Duodenal mucosa (tissue), 2 donors: ENCODE results near the gene AFF3.
"Not testable (repeated sequence)": the region's sequence is repeated elsewhere in the genome, so short reads cannot be mapped to it uniquely, and the experiment has no call there.

Experiments
- H3K27ac ChIP-seq: one replicate; pipeline ENCODE4 v1.7.0; 2013; ENCODE audit warnings: low read depth, low read length
- H3K27me3 ChIP-seq, 2 donors: one replicate each; pipeline ENCODE4 v1.7.0; 2013; ENCODE audit warnings: low read length in 2 of 2, control low read depth in 1 of 2; ENCODE audit not compliant: insufficient read depth in 2 of 2, control insufficient read depth in 1 of 2
- H3K36me3 ChIP-seq, 2 donors: one replicate each; pipeline ENCODE4 v1.7.0; 2013; ENCODE audit warnings: low read length in 2 of 2, control low read depth in 1 of 2; ENCODE audit not compliant: insufficient read depth in 2 of 2, control insufficient read depth in 1 of 2
- H3K4me1 ChIP-seq, 2 donors: one replicate each; pipeline ENCODE4 v1.7.0; 2013; ENCODE audit warnings: low read length in 2 of 2, control low read depth in 1 of 2; ENCODE audit not compliant: insufficient read depth in 2 of 2, control insufficient read depth in 1 of 2
- H3K4me3 ChIP-seq, 2 donors: one replicate each; pipeline ENCODE4 v1.7.0; 2013; ENCODE audit warnings: low read length in 2 of 2, low read depth in 1 of 2
- H3K9ac ChIP-seq, 2 donors: one replicate each; pipeline ENCODE4 v1.7.0; 2013; ENCODE audit warnings: low read length in 2 of 2, low read depth in 1 of 2
- H3K9me3 ChIP-seq, 2 donors: one replicate each; pipeline ENCODE4 v1.7.0; 2013; ENCODE audit warnings: low read length in 2 of 2, control low read depth in 1 of 2; ENCODE audit not compliant: control insufficient read depth in 1 of 2

The AFF3 gene

GRCh38 chr2:99756059-99756458 is 386.3 kb downstream of the AFF3 start:
- no peaks in the 10 kb centered on the region for H3K36me3 ChIP-seq
- H3K4me1 ChIP-seq, result no peaks in the 10 kb centered on the region
- no peak overlapping the region for H3K4me3 ChIP-seq
- H3K9ac ChIP-seq, result no peak overlapping the region
- no peak overlapping the region for H3K27ac ChIP-seq
- H3K9me3 ChIP-seq, result no peaks in the 10 kb centered on the region
- H3K27me3 ChIP-seq, result no peaks in the 10 kb centered on the region

GRCh38 chr2:99754210-99754609 is 388.2 kb downstream of the AFF3 start:
- Histone ChIP-seq H3K36me3 (no peaks in the 10 kb centered on the region), H3K27me3 (no peaks in the 10 kb centered on the region), H3K4me1 (no peaks in the 10 kb centered on the region), H3K4me3 (no peak overlapping the region), H3K9me3 (no peaks in the 10 kb centered on the region), H3K27ac (no peak overlapping the region), H3K9ac (no peak overlapping the region)

GRCh38 chr2:99753505-99753904 is 388.9 kb downstream of the AFF3 start:
- Histone ChIP-seq H3K4me3 (no peak overlapping the region), H3K36me3 (no peaks in the 10 kb centered on the region)

GRCh38 chr2:99748344-99748743 is 394.0 kb downstream of the AFF3 start:
- no peak overlapping the region for H3K9ac ChIP-seq
- H3K4me1 ChIP-seq, result no peaks in the 10 kb centered on the region
- no peak overlapping the region for H3K4me3 ChIP-seq
- H3K27ac ChIP-seq, result no peak overlapping the region
- no peaks in the 10 kb centered on the region for H3K27me3 ChIP-seq
- H3K9me3 ChIP-seq, result no peaks in the 10 kb centered on the region
- H3K36me3 ChIP-seq, result no peaks in the 10 kb centered on the region

More at GRCh38 chr2:99753505-99753904, 388.9 kb downstream of the AFF3 start:
- no peak overlapping the region for H3K27ac ChIP-seq
- H3K9ac ChIP-seq, result no peak overlapping the region
- no peaks in the 10 kb centered on the region for H3K9me3 ChIP-seq
- H3K4me1 ChIP-seq, result no peaks in the 10 kb centered on the region
- no peaks in the 10 kb centered on the region for H3K27me3 ChIP-seq

- no peaks in the 10 kb centered on the region for H3K36me3 ChIP-seq
- no peak overlapping the region for H3K9ac ChIP-seq
These were observed 394.5 kb downstream of the AFF3 start for GRCh38 chr2:99747842-99748241.

GRCh38 chr2:99743146-99743545 is 399.2 kb downstream of the AFF3 start:
- H3K36me3 ChIP-seq, result no peaks in the 10 kb centered on the region
- no peaks in the 10 kb centered on the region for H3K9me3 ChIP-seq
- H3K4me3 ChIP-seq, result no peak overlapping the region
- H3K9ac ChIP-seq, result no peak overlapping the region
- H3K27ac ChIP-seq, result no peak overlapping the region
- no peaks in the 10 kb centered on the region for H3K4me1 ChIP-seq
- no peaks in the 10 kb centered on the region for H3K27me3 ChIP-seq

More at GRCh38 chr2:99747842-99748241, 394.5 kb downstream of the AFF3 start:
- Histone ChIP-seq H3K4me1 (no peaks in the 10 kb centered on the region), H3K27me3 (no peaks in the 10 kb centered on the region), H3K9me3 (no peaks in the 10 kb centered on the region), H3K27ac (no peak overlapping the region), H3K4me3 (no peak overlapping the region)

- Histone ChIP-seq H3K27ac (no peak overlapping the region), H3K9ac (no peak overlapping the region), H3K4me1 (no peaks in the 10 kb centered on the region), H3K4me3 (no peak overlapping the region), H3K27me3 (no peaks in the 10 kb centered on the region), H3K9me3 (no peaks in the 10 kb centered on the region), H3K36me3 (no peaks in the 10 kb centered on the region)
These were observed 404.9 kb downstream of the AFF3 start for GRCh38 chr2:99737537-99737936.

- H3K27me3 ChIP-seq, result no peaks in the 10 kb centered on the region
- no peaks in the 10 kb centered on the region for H3K4me1 ChIP-seq
- no peak overlapping the region for H3K9ac ChIP-seq
- H3K36me3 ChIP-seq, result no peaks in the 10 kb centered on the region
- H3K4me3 ChIP-seq, result no peak overlapping the region
- H3K27ac ChIP-seq, result no peak overlapping the region
- no peaks in the 10 kb centered on the region for H3K9me3 ChIP-seq
These were observed 406.6 kb downstream of the AFF3 start for GRCh38 chr2:99735753-99736152.

- H3K9me3 ChIP-seq, H3K9ac ChIP-seq, H3K27ac ChIP-seq, H3K27me3 ChIP-seq, H3K4me3 ChIP-seq, H3K4me1 ChIP-seq, H3K36me3 ChIP-seq: not testable (repeated sequence)
These were observed 407.1 kb downstream of the AFF3 start for GRCh38 chr2:99735314-99735713.

GRCh38 chr2:99734236-99734635 is 408.2 kb downstream of the AFF3 start:
- no peaks in the 10 kb centered on the region for H3K4me1 ChIP-seq
- no peak overlapping the region for H3K27ac ChIP-seq
- no peaks in the 10 kb centered on the region for H3K9me3 ChIP-seq

More at GRCh38 chr2:99734236-99734635, 408.2 kb downstream of the AFF3 start:
- Histone ChIP-seq H3K4me3 (no peak overlapping the region), H3K27me3 (no peaks in the 10 kb centered on the region), H3K36me3 (no peaks in the 10 kb centered on the region), H3K9ac (no peak overlapping the region)
